Trophoblast cell (in vitro differentiated cells and primary cell): ENCODE measurements around the gene CCN6. TPM values are rescaled to one million over a fixed set of nuclear protein-coding genes. Genes with fewer than 3 reads are reported as not detected.

ENCODE experiments used
- DNase-seq, 2 donors: peaks; one replicate each; pipeline ENCODE4 v3.0.0-alpha.2; 2016
- H2AFZ ChIP-seq: 2 replicates; pipeline ENCODE4 v1.6.1; 2013; ENCODE audit warnings: low read length, moderate library complexity, mild to moderate bottlenecking; ENCODE audit not compliant: insufficient read depth, poor library complexity
- H2AK5ac ChIP-seq: 2 replicates; pipeline ENCODE4 v1.6.1; 2013; ENCODE audit warnings: mild to moderate bottlenecking, low read length
- H2BK120ac ChIP-seq: 2 replicates; pipeline ENCODE4 v1.6.1; 2013; ENCODE audit warnings: low read length, mild to moderate bottlenecking, moderate library complexity; ENCODE audit not compliant: insufficient read depth, poor library complexity
- H2BK12ac ChIP-seq: 2 replicates; pipeline ENCODE4 v1.6.1; 2013; ENCODE audit warnings: mild to moderate bottlenecking, low read length, moderate library complexity
- H2BK5ac ChIP-seq: 2 replicates; pipeline ENCODE4 v1.6.1; 2013; ENCODE audit warnings: low read length, low read depth, moderate library complexity, mild to moderate bottlenecking; ENCODE audit not compliant: poor library complexity
- H3K14ac ChIP-seq: 2 replicates; pipeline ENCODE4 v1.6.1; 2013; ENCODE audit warnings: mild to moderate bottlenecking, low read length
- H3K18ac ChIP-seq: 2 replicates; pipeline ENCODE4 v1.6.1; 2013; ENCODE audit warnings: mild to moderate bottlenecking, low read length
- H3K23ac ChIP-seq: 2 replicates; pipeline ENCODE4 v1.6.1; 2013; ENCODE audit warnings: low read length
- H3K27ac ChIP-seq: 2 replicates; pipeline ENCODE4 v1.5.1; 2013; ENCODE audit warnings: low read depth, mild to moderate bottlenecking, inconsistent platforms, low read length, moderate library complexity
- H3K27me3 ChIP-seq: 2 replicates; pipeline ENCODE4 v1.6.1; 2013; ENCODE audit warnings: inconsistent platforms, mild to moderate bottlenecking, low read length, moderate library complexity; ENCODE audit not compliant: insufficient read depth
- H3K36me3 ChIP-seq, 2 experiments: 1 replicate in 1 of 2; 2 replicates in 1 of 2; pipeline ENCODE4 v1.6.1; 2013; ENCODE audit warnings: low read length in 2 of 2, mild to moderate bottlenecking in 2 of 2, moderate library complexity in 1 of 2; ENCODE audit not compliant: insufficient read depth in 2 of 2, control insufficient read depth in 1 of 2
- H3K4ac ChIP-seq: 2 replicates; pipeline ENCODE4 v1.6.1; 2013; ENCODE audit warnings: low read depth, mild to moderate bottlenecking, low read length, moderate library complexity
- H3K4me1 ChIP-seq, 2 experiments: 1 replicate in 1 of 2; 2 replicates in 1 of 2; pipeline ENCODE4 v1.6.1; 2013; ENCODE audit warnings: low read length in 2 of 2, mild to moderate bottlenecking in 2 of 2, moderate library complexity in 1 of 2; ENCODE audit not compliant: insufficient read depth in 2 of 2, control insufficient read depth in 1 of 2
- H3K4me2 ChIP-seq: 2 replicates; pipeline ENCODE4 v1.6.1; 2013; ENCODE audit warnings: inconsistent platforms, mild to moderate bottlenecking, low read length, moderate library complexity
- H3K4me3 ChIP-seq: 2 replicates; pipeline ENCODE4 v1.5.1; 2013; ENCODE audit warnings: mild to moderate bottlenecking, low read depth, low read length, inconsistent platforms
- H3K79me1 ChIP-seq: one replicate; pipeline ENCODE4 v1.6.1; 2013; ENCODE audit warnings: low read length
- H3K79me2 ChIP-seq: 2 replicates; pipeline ENCODE4 v1.6.1; 2013; ENCODE audit warnings: low read length, mild to moderate bottlenecking; ENCODE audit not compliant: control insufficient read depth, insufficient read depth, poor library complexity
- H3K9ac ChIP-seq: 2 replicates; pipeline ENCODE4 v1.6.1; 2013; ENCODE audit warnings: mild to moderate bottlenecking, low read length
- H3K9me3 ChIP-seq: 2 replicates; pipeline ENCODE4 v1.6.1; 2013; ENCODE audit warnings: low read depth, mild to moderate bottlenecking, control low read depth, inconsistent platforms, low read length; ENCODE audit not compliant: insufficient read depth
- H4K12ac ChIP-seq: 2 replicates; pipeline ENCODE4 v1.6.1; 2013; ENCODE audit warnings: low read depth, mild to moderate bottlenecking, low read length, moderate library complexity
- H4K8ac ChIP-seq: 2 replicates; pipeline ENCODE4 v1.6.1; 2013; ENCODE audit warnings: low read depth, mild to moderate bottlenecking, low read length, moderate library complexity
- H4K91ac ChIP-seq: one replicate; pipeline ENCODE4 v1.6.1; 2013; ENCODE audit warnings: low read depth, mild to moderate bottlenecking, low read length, moderate library complexity
- WGBS: extraction: QIAGEN DNeasy Blood & Tissue Kit; methylation state at CpG from one replicate; pipeline ENCODE4 v1.1.7; 2013; ENCODE audit warnings: missing lambda C conversion rate; ENCODE audit not compliant: insufficient read length, insufficient coverage; ENCODE audit errors: extremely low coverage; 5-methylcytosine and 5-hydroxymethylcytosine counted together
- polyA plus RNA-seq: library from polyadenylated mRNA; stranded (reverse); fragments of 200-250 nt; gene quantifications from 2 replicates; pipeline ENCODE4 v1.2.3, GENCODE V29; 2013

The CCN6 gene
- not detected in 2 replicates for polyA plus RNA-seq

- H3K4me2 ChIP-seq = no peak within 1 kb of the TSS
- no peak for DNase-seq
- no peak within 1 kb of the TSS for H2BK12ac ChIP-seq
- H3K79me2 ChIP-seq = no peaks in the 10 kb centered on the region
- no CpG with 5 or more reads among the region's 12 CpGs for WGBS
- no peak within 1 kb of the TSS for H3K9ac ChIP-seq
- H2AK5ac ChIP-seq = no peak within 1 kb of the TSS
- H3K27me3 ChIP-seq = no peaks in the 10 kb centered on the region
- H3K14ac ChIP-seq = no peak within 1 kb of the TSS
- H3K79me1 ChIP-seq = no peaks in the 10 kb centered on the region
- no peak within 1 kb of the TSS for H3K23ac ChIP-seq
- no peak within 1 kb of the TSS for H2AFZ ChIP-seq
- H3K4me1 ChIP-seq = no peaks in the 10 kb centered on the region
- H3K4ac ChIP-seq = no peak within 1 kb of the TSS
- no peak within 1 kb of the TSS for H3K18ac ChIP-seq
- H2BK120ac ChIP-seq = no peak within 1 kb of the TSS
- H4K91ac ChIP-seq = no peak within 1 kb of the TSS
- no peak within 1 kb of the TSS for H3K4me3 ChIP-seq
- no peak within 1 kb of the TSS for H4K12ac ChIP-seq
- H4K8ac ChIP-seq = no peak within 1 kb of the TSS
- H3K27ac ChIP-seq = no peak within 1 kb of the TSS
- no peaks in the 10 kb centered on the region for H3K36me3 ChIP-seq
- H3K9me3 ChIP-seq = no peaks in the 10 kb centered on the region
- H2BK5ac ChIP-seq = no peak within 1 kb of the TSS
These were observed at the start of gene CCN6 for GRCh38 chr6:112054001-112054400. CCN6 (plus strand) TSS chr6:112054104; CDS start chr6:112054358, 254 bp downstream.

GRCh38 chr6:112004201-112005012 is 49.5 kb upstream of the CCN6 start:
- no peak overlapping the region for H3K27ac ChIP-seq
- H4K12ac ChIP-seq = no peak overlapping the region
- H3K14ac ChIP-seq = no peak overlapping the region
- H3K9ac ChIP-seq = no peak overlapping the region
- no peak overlapping the region for H3K4me3 ChIP-seq
- H2BK5ac ChIP-seq = no peak overlapping the region
- WGBS = no CpG with 5 or more reads among the region's 5 CpGs
- no peaks in the 10 kb centered on the region for H3K79me1 ChIP-seq
- H3K36me3 ChIP-seq = no peaks in the 10 kb centered on the region
- no peak overlapping the region for H2BK12ac ChIP-seq
- peaks cover 0 to 7% of the 10 kb centered on the region in 2 experiments for H3K4me1 ChIP-seq
- no peaks in the 10 kb centered on the region for H3K79me2 ChIP-seq
- H3K4ac ChIP-seq = no peak overlapping the region
- H3K9me3 ChIP-seq = peaks cover 3% of the 10 kb centered on the region
- H2BK120ac ChIP-seq = no peak overlapping the region
- no peak overlapping the region for H2AFZ ChIP-seq
- H3K18ac ChIP-seq = no peak overlapping the region
- peaks cover 2% of the 10 kb centered on the region for H3K27me3 ChIP-seq
- no peak overlapping the region for H4K91ac ChIP-seq
- H2AK5ac ChIP-seq = no peak overlapping the region
- no peak overlapping the region for H3K23ac ChIP-seq
- no peak overlapping the region for H4K8ac ChIP-seq
- H3K4me2 ChIP-seq = no peak overlapping the region
- no peak for DNase-seq

DNA sequence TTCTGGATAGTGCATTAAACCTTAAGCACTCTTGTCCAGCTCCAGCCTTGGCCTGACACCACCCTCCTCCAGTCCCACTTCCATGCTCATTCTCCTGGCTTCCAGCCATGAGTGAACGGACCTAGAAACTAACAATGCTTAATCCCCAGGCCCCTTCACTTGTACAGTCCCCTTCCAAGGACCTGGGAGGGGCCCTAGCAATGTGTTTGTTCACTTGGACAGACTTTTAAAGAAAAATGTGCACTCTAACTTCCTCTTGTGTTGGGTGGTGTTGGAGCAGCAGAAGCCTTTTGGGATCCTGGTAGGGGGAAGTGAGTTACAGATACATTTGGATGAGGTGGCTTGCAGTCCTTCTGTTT is 48.9 kb upstream of the CCN6 start:
- WGBS = no CpG with 5 or more reads among the region's 1 CpG
- H2BK5ac ChIP-seq = no peak overlapping the region

GRCh38 chr6:112007254-112007653 is 46.6 kb upstream of the CCN6 start:
- H3K36me3 ChIP-seq = no peaks in the 10 kb centered on the region
- no peaks in the 10 kb centered on the region for H3K79me2 ChIP-seq
- H3K9ac ChIP-seq = no peak overlapping the region
- no peak overlapping the region for H4K8ac ChIP-seq
- no peak overlapping the region for H3K18ac ChIP-seq
- no peaks in the 10 kb centered on the region for H3K27me3 ChIP-seq
- H3K14ac ChIP-seq = no peak overlapping the region
- no peak overlapping the region for H3K4me3 ChIP-seq
- no peak overlapping the region for H3K23ac ChIP-seq
- no peak overlapping the region for H2BK12ac ChIP-seq
- no CpG with 5 or more reads among the region's 2 CpGs for WGBS
- no peak overlapping the region for H4K12ac ChIP-seq
- H3K4me1 ChIP-seq = peaks cover 0 to 7% of the 10 kb centered on the region in 2 experiments
- H3K4ac ChIP-seq = no peak overlapping the region
- no peak overlapping the region for H2AK5ac ChIP-seq
- H2AFZ ChIP-seq = no peak overlapping the region
- H3K27ac ChIP-seq = no peak overlapping the region
- no peak overlapping the region for H4K91ac ChIP-seq
- H3K79me1 ChIP-seq = no peaks in the 10 kb centered on the region
- no peak overlapping the region for H2BK120ac ChIP-seq
- H3K4me2 ChIP-seq = no peak overlapping the region
- no peak for DNase-seq
- no peak overlapping the region for H2BK5ac ChIP-seq
- no peaks in the 10 kb centered on the region for H3K9me3 ChIP-seq

More for the DNA sequence above, 48.9 kb upstream of the CCN6 start:
- Histone ChIP-seq H3K27ac (no peak overlapping the region), H3K4me2 (no peak overlapping the region), H3K9me3 (peaks cover 3% of the 10 kb centered on the region), H3K18ac (no peak overlapping the region), H3K36me3 (no peaks in the 10 kb centered on the region), H3K4ac (no peak overlapping the region), H3K4me1 (peaks cover 0 to 7% of the 10 kb centered on the region in 2 experiments), H4K12ac (no peak overlapping the region), H4K91ac (no peak overlapping the region), H3K9ac (no peak overlapping the region), H3K23ac (no peak overlapping the region), H2AFZ (no peak overlapping the region), H3K79me2 (no peaks in the 10 kb centered on the region), H2BK120ac (no peak overlapping the region), H2BK12ac (no peak overlapping the region), H3K79me1 (no peaks in the 10 kb centered on the region), H3K27me3 (peaks cover 2% of the 10 kb centered on the region), H4K8ac (no peak overlapping the region), H3K14ac (no peak overlapping the region), H2AK5ac (no peak overlapping the region), H3K4me3 (no peak overlapping the region)
- no peak for DNase-seq
